PFSK-1 (cell line): ENCODE data around the gene CCDC93.

ENCODE experiments used
- SIN3A ChIP-seq: IDR thresholded peaks from 2 replicates; pipeline ENCODE4 v1.6.1; 2012; ENCODE audit warnings: mild to moderate bottlenecking, low read length, moderate library complexity, borderline replicate concordance; ENCODE audit not compliant: insufficient read depth
- TAF1 ChIP-seq: IDR thresholded peaks from 2 replicates; pipeline ENCODE4 v1.6.1; 2012; ENCODE audit warnings: low read length, control low read depth, borderline replicate concordance; ENCODE audit not compliant: insufficient read depth

GRCh38 chr2:118055512-118056164 lies 41.8 kb upstream of the CCDC93 start:
- no peak for TF ChIP-seq TAF1
- TF ChIP-seq SIN3A: no peak
